Activated CD8-positive, alpha-beta T cell treated with anti-CD3 and anti-CD28 coated beads for 36 hours (primary cell): Measurements from ENCODE around the gene POLR1E. TPM values are rescaled to one million over a fixed set of nuclear protein-coding genes. Genes with fewer than 3 reads are reported as not detected.

Experiments used
- ATAC-seq: fragments of 200-7000 bp; cut with Tn5 transposase; one replicate; pipeline ENCODE4 v1.10.0; 2021; ENCODE audit warnings: mild to moderate bottlenecking, moderate library complexity
- CTCF ChIA-PET: fragments of 350-600 bp; sonication (Branson Sonifier 250); formaldehyde crosslinking; loops from one replicate; lab custom pipeline; 2021; ENCODE audit warnings: antibody characterized with exemption; lab: Charles Lee
- POLR2A ChIA-PET: fragments of 350-600 bp; sonication (Branson Sonifier 250); formaldehyde crosslinking; loops from one replicate; lab custom pipeline; 2021; ENCODE audit warnings: antibody characterized with exemption; lab: Charles Lee
- DNase-seq: peaks from one replicate; pipeline ENCODE4 v3.0.0-alpha.2; 2020
- H3K27ac Mint-ChIP-seq: one replicate; pipeline ENCODE4 v1.8.0; 2021; ENCODE audit warnings: mild to moderate bottlenecking, mixed read lengths
- H3K27me3 Mint-ChIP-seq: one replicate; pipeline ENCODE4 v1.8.0; 2021; ENCODE audit warnings: mixed read lengths
- H3K36me3 Mint-ChIP-seq: one replicate; pipeline ENCODE4 v1.8.0; 2021; ENCODE audit warnings: low read depth, mixed read lengths
- H3K4me1 Mint-ChIP-seq: one replicate; pipeline ENCODE4 v1.8.0; 2021; ENCODE audit warnings: low read depth, mixed read lengths
- H3K4me3 Mint-ChIP-seq: one replicate; pipeline ENCODE4 v1.8.0; 2021; ENCODE audit warnings: mild to moderate bottlenecking, moderate library complexity, mixed read lengths
- H3K9me3 Mint-ChIP-seq: one replicate; pipeline ENCODE4 v1.8.0; 2021; ENCODE audit warnings: mixed read lengths
- intact Hi-C: fragments of 100-400 bp; cut with micrococcal nuclease; formaldehyde crosslinking; loops from one replicate; pipeline ENCODE4 v1.10.0; 2022
- total RNA-seq, 2 experiments: library from RNA; stranded (reverse); gene quantifications; one replicate each; pipeline ENCODE4 v1.2.3, GENCODE V29; 2021
- TF ChIP-seq, protein P1 (sequence below): fragments of 200-600 bp; IDR thresholded peaks from one replicate; pipeline ENCODE4 v1.8.0; 2022; ENCODE audit warnings: antibody characterized with exemption, mild to moderate bottlenecking

POLR1E gene
- total RNA-seq, 2 experiments from 2014 or later, result 66.9 to 70.5 TPM

DNA sequence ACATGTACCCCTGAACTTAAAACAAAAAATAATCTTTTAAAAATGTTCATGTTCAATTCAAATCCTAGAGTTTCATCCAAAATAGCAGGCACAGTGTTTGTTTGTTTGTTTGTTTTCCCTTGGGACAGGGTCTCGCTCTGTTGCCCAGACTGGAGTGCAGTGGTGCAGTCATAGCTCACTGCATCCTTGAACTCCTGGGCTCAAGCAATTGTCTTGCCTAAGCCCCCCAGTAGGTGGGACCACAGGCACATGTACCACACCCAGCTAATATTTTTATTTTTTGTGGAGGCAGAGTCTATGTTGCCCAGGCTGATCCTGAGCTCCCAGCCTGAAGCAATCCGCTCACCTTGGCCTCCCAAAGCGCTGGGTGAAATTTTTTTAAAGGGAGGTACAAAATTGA is 5.0 kb upstream of the POLR1E start:
- POLR2A ChIA-PET, result interaction anchor here (1.1 kb wide), 1 partner anchor 15 kb away, joined by 5 read pairs; no protein-coding TSS in a partner anchor
- Mint-ChIP-seq H3K4me3 (no peak overlapping the region), H3K36me3 (no peaks in the 10 kb centered on the region), H3K4me1 (peaks cover 9% of the 10 kb centered on the region), H3K27ac (no peak overlapping the region), H3K27me3 (peaks cover 31% of the 10 kb centered on the region), H3K9me3 (no peaks in the 10 kb centered on the region)
- ATAC-seq (no peak), DNase-seq (no peak)
- CTCF ChIA-PET, result interaction anchor here (1.0 to 2.1 kb wide), 4 partner anchors 15 to 267 kb away, joined by 3 to 5 read pairs (median 3); partner anchors contain the start of gene ZBTB5
- intact Hi-C loops, result no loop called here
- TF ChIP-seq, protein P1, sequence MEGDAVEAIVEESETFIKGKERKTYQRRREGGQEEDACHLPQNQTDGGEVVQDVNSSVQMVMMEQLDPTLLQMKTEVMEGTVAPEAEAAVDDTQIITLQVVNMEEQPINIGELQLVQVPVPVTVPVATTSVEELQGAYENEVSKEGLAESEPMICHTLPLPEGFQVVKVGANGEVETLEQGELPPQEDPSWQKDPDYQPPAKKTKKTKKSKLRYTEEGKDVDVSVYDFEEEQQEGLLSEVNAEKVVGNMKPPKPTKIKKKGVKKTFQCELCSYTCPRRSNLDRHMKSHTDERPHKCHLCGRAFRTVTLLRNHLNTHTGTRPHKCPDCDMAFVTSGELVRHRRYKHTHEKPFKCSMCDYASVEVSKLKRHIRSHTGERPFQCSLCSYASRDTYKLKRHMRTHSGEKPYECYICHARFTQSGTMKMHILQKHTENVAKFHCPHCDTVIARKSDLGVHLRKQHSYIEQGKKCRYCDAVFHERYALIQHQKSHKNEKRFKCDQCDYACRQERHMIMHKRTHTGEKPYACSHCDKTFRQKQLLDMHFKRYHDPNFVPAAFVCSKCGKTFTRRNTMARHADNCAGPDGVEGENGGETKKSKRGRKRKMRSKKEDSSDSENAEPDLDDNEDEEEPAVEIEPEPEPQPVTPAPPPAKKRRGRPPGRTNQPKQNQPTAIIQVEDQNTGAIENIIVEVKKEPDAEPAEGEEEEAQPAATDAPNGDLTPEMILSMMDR, result no peak

DNA sequence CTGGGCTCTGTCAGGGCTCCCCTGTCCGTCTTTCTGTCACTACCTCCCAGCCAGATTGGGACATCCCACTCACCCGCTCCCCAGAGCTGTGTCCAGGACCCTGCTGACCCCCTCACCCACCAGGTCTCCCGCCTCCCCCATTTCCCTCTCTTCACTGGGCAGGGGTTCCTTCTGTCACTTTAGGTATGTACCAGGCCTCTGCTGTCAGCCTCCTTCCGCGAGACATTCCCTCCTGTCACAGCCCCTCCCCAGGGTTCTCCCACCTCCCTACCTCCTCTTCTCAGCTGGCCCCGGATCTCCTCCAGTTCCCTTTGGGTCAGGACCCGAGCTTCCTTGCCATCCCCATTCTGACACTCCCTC is 488 bp downstream of the POLR1E start:
- intact Hi-C loops, result no loop called here
- H3K9me3 Mint-ChIP-seq, result no peaks in the 10 kb centered on the region
- H3K4me1 Mint-ChIP-seq, result peaks cover 43% of the 10 kb centered on the region
- H3K36me3 Mint-ChIP-seq, result peaks cover 46% of the 10 kb centered on the region
- H3K27ac Mint-ChIP-seq, result peak overlapping the region; percentile 95
- peak overlapping the region; percentile 99 for H3K4me3 Mint-ChIP-seq
- ChIA-PET POLR2A (interaction anchor here (0.9 to 5.1 kb wide), 10 partner anchors 9 to 299 kb away, joined by 3 to 42 read pairs (median 4); partner anchors contain the start of genes EXOSC3, GRHPR, TOMM5 and ZBTB5), CTCF (interaction anchor here (1.8 to 3.2 kb wide), 3 partner anchors 21 to 71 kb away, joined by 6 to 12 read pairs (median 6); partner anchors contain the start of gene ZBTB5)
- no peak for ATAC-seq
- TF ChIP-seq, protein P1, result no peak
- DNase-seq, result no peak
- H3K27me3 Mint-ChIP-seq, result peaks cover 6% of the 10 kb centered on the region

DNA sequence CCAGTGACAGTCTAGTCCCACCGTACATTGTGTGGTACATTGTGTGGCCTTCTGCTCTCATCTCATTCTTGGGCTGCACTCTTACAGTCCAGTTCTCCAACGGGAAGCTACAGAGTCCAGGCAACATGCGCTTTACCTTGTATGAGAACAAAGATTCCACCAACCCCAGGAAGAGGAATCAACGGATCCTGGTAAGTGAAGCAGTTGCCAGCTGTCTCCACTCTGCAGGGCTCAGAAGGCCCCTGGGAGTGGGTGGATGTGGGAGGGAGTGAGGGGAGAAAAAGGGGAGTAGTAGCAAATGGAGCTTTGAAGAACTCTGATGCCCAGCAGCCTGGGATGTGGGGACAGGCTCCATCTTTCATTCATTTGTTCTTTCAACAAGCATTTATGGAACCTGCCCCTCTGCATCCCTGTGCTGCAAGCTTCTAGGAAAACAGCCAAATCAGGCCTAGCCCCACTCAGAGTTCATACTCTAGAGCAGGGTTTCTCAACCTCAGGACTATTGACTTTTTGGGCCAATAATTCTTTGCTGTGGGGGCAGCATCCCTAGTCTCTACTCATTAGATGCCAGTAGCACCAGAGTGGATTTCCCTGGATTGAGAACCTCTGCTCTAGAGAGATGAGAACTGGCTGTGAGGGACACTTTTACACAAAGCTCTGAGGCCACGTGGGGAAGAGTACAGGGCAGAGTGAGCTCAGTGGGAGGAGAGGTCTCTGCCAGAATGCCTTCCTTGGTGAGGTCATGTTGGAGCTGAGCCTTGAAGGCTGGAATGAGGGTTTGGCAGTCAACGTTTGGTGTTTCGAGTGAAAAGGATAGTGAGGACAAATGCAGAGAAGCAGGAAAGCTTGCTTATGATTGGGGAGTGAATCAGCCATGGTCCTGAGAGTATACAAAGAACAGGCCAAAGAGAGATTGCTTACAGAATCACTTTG is 1.1 kb downstream of the POLR1E start:
- Mint-ChIP-seq H3K9me3 (no peaks in the 10 kb centered on the region), H3K4me3 (peak overlapping the region; percentile 99), H3K27me3 (peaks cover under 1% of the 10 kb centered on the region), H3K4me1 (peaks cover 43% of the 10 kb centered on the region), H3K27ac (peak overlapping the region; percentile 95), H3K36me3 (peaks cover 48% of the 10 kb centered on the region)
- TF ChIP-seq, protein P1, result no peak
- DNase-seq, result no peak
- no peak for ATAC-seq
- intact Hi-C loops, result no loop called here
- ChIA-PET CTCF (interaction anchor here (1.8 to 3.2 kb wide), 3 partner anchors 24 to 107 kb away, joined by 5 to 12 read pairs (median 6); no protein-coding TSS in a partner anchor), POLR2A (interaction anchor here (0.9 to 5.1 kb wide), 10 partner anchors 9 to 298 kb away, joined by 3 to 42 read pairs (median 4); partner anchors contain the start of genes EXOSC3, GRHPR, TOMM5 and ZBTB5)

DNA sequence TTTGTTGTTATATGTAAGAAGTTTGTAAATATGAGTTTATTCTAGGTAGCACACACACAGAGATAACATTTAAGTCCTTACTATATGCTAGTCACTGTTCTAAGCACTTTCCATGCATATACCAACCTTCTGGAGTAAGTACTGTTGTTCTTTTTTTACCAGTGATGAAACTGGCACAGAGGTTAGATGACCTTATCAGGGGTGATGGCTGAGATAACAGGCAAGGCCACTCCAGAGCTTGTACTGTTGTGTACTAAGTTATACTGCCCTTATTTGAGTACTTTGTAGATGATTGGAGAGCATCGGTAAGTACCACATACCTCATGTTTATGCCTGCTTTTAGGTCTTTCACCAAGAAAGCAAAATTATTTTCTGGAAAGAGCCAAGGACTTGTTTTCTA is 6.2 kb downstream of the POLR1E start:
- Mint-ChIP-seq H3K9me3 (no peaks in the 10 kb centered on the region), H3K4me1 (peaks cover 36% of the 10 kb centered on the region), H3K27me3 (no peaks in the 10 kb centered on the region), H3K36me3 (peaks cover 74% of the 10 kb centered on the region), H3K27ac (no peak overlapping the region), H3K4me3 (no peak overlapping the region)
- TF ChIP-seq, protein P1, result no peak
- ATAC-seq, result no peak
- DNase-seq, result no peak
- CTCF ChIA-PET, result interaction anchor here (0.7 kb wide), 1 partner anchor 85 kb away, joined by 3 read pairs; no protein-coding TSS in a partner anchor
- intact Hi-C loops, result no loop called here
- POLR2A ChIA-PET, result no interaction called here
